NOMO-1 (cell line): ENCODE results near the gene KRT81.
"Not testable (repeated sequence)": the region's sequence is repeated elsewhere in the genome, so short reads cannot be mapped to it uniquely, and the experiment has no call there.

Experiments
- DNase-seq, 2 experiments: peaks; one replicate each; lab custom pipeline; 2025; ENCODE audit not compliant: unreplicated experiment in 2 of 2; lab: John Stamatoyannopoulos, UW

The KRT81 gene

GRCh38 chr12:52256584-52256935, 34.8 kb downstream of the KRT81 start:
- no peak for DNase-seq

- no peak for DNase-seq
Measured at GRCh38 chr12:52255926-52256583, 35.3 kb downstream of the KRT81 start.

GRCh38 chr12:52254965-52255751, 36.2 kb downstream of the KRT81 start:
- DNase-seq, result no peak

GRCh38 chr12:52254180-52254964, 37.0 kb downstream of the KRT81 start:
- no peak for DNase-seq

GRCh38 chr12:52253391-52254179, 37.7 kb downstream of the KRT81 start:
- no peak for DNase-seq

- no peak for DNase-seq
Measured at GRCh38 chr12:52252728-52253343, 38.5 kb downstream of the KRT81 start.

- not testable (repeated sequence) for DNase-seq
Measured at GRCh38 chr12:52252175-52252615, 39.1 kb downstream of the KRT81 start.

- DNase-seq, result no peak
Measured at GRCh38 chr12:52251367-52252051, 39.8 kb downstream of the KRT81 start.

GRCh38 chr12:52250048-52250990, 41.0 kb downstream of the KRT81 start:
- no peak for DNase-seq

- no peak for DNase-seq
Measured at GRCh38 chr12:52249511-52250047, 41.8 kb downstream of the KRT81 start.

- no peak for DNase-seq
Measured at GRCh38 chr12:52248541-52249461, 42.5 kb downstream of the KRT81 start.

- DNase-seq, result no peak
Measured at GRCh38 chr12:52247622-52248540, 43.5 kb downstream of the KRT81 start.

- DNase-seq, result no peak
Measured at GRCh38 chr12:52246720-52247621, 44.4 kb downstream of the KRT81 start.

- no peak for DNase-seq
Measured at GRCh38 chr12:52245962-52246569, 45.3 kb downstream of the KRT81 start.
